Stimulated activated CD4-positive, alpha-beta T cell treated with anti-CD3 and anti-CD28 coated beads, TNF-alpha, amount 100 ng/mL, for 1 hour (primary cell): ENCODE results near the gene NKIRAS2.
A peak's percentile ranks its signal among the peaks of the same experiment; 100 is the strongest.

Experiments
- DNase-seq, 3 donors: peaks; one replicate each; pipeline ENCODE4 v3.0.0-alpha.2; 2020; ENCODE audit warnings: low read depth in 3 of 3, low spot score in 1 of 3

Gene NKIRAS2

DNA sequence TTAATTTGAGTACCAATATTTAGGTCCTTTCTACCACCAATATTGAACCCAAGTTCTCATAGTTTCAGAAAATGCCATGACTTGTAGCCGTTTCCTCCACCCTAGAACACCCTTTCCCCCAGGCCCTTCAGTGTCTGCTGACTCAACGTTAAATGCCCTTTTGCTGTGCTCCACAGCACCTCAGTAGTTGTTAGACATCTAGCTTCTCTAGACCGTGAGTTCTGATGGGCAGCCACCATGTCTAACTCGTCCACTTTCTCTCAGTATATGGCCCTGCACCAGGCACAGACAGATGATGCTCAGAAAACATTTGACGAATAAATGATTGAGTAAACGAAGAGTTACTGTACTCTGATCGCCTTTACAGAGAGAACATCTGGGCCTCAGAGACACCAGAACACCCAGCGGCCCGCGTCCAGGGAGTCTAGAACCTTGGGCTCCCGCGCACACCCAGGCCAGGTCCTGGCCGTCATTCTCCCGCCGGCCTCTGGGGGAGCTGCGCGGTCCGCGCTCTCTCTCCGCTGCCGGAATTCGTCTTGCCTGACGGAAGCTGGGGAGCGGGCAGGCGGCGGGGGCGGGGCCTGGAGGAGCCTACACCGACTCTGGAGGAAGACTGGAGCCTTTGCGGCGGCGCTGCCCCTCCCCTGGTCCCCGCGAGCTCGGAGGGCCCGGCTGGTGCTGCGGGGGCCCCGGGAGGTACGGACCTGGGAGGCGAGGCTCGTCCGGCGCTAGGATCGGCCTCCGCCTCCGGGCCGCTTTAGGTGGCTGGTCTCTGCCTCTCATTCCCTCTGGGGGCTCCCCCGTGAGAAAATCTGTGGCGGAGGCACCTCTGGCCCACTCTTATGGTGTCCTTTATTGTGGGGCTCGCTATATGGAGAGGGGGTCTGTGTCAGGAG, at the start of gene NKIRAS2:
TSS of gene NKIRAS2 (plus strand) at position 582 of the 896 bp plus-strand sequence. CDS start 1,488 bp downstream, outside the sequence.
- peak; percentile 81 to 90 (median 85) for DNase-seq

DNA sequence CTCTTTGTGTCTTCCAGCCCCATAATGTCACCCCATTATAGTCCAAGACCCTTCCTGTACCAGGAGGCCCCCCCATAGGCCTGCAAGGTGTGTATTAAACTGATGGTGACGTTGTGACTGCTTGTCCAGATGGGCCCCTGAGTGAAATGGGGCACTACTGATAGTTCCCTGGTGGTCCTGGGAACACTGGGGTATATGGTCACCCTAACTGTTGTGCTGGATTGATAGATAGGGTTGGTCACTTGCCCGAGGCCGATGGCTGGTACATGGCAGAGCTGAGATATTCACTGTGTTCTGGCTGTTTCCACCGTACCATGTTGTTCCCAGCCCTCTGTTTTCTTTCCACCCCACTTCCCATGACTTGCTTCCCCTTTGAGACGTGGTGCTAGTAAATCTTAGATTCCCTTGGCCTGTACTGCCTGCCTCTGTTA, 49.0 kb upstream of the NKIRAS2 start:
- no peak for DNase-seq

DNA sequence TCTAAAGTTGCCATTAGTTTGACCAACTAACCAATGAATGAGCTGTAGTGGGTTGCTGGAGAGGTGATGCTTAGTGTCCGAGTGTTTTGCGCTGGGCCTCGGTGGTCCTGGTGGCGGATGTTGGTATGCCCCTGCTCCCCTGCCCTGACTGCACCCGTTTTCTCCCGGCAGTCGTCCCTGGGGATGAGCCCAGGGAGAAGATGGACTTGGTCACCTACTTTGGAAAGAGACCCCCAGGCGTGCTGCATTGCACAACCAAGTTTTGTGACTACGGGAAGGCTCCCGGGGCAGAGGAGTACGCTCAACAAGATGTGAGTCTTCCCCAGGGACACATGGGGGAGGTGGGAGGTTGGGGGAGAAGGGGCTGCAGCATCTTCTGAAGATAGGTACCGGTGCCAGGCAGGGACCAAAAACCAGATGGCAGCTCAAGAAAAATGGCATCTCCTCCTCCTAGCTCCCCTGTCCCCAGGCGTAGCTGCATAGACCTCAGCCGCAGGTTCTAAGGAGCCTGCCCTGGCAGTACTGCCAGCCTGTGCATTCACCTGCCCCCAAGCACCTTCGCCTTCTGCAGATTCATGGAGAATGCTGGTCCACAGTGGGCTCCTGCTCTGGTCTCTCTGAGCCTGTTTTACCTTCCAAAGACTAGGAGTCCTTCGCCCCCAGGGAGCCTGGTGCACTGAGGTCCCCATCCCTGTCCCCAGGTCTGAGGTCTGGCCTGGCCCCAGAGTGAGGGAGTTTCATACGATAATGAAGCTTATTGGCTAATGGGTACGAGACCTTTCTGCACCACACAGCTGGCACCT, 48.0 kb upstream of the NKIRAS2 start:
- DNase-seq = no peak

GRCh38 chr17:41972571-41973407, 47.1 kb upstream of the NKIRAS2 start:
- DNase-seq = no peak

- DNase-seq = no peak
Measured at GRCh38 chr17:41973408-41973811, 46.5 kb upstream of the NKIRAS2 start.

GRCh38 chr17:41974031-41974430, 45.9 kb upstream of the NKIRAS2 start:
- DNase-seq = no peak

- DNase-seq = no peak
Measured at GRCh38 chr17:41974658-41975057, 45.2 kb upstream of the NKIRAS2 start.

GRCh38 chr17:41975099-41976083, 44.5 kb upstream of the NKIRAS2 start:
- no peak for DNase-seq

GRCh38 chr17:41976142-41976768, 43.6 kb upstream of the NKIRAS2 start:
- DNase-seq = no peak

DNA sequence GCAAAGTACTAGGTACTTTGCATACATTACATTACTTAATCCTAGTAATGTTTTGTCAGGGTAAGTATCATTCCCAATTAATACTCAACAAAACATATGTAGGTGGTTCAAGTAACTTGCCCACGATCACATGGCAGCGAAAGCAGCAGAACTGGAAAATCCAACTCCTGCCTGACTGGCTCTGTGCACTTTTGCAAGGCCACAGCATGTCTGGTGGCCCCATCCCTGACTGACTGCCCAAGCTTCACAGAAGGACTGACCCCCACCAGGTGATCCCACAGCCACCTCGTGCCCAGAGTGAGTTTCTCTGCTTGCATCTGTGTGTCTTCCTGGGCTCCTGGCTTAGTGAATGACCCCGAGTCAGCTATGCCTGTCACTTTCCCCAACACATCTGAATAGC, 41.9 kb upstream of the NKIRAS2 start:
- no peak for DNase-seq

DNA sequence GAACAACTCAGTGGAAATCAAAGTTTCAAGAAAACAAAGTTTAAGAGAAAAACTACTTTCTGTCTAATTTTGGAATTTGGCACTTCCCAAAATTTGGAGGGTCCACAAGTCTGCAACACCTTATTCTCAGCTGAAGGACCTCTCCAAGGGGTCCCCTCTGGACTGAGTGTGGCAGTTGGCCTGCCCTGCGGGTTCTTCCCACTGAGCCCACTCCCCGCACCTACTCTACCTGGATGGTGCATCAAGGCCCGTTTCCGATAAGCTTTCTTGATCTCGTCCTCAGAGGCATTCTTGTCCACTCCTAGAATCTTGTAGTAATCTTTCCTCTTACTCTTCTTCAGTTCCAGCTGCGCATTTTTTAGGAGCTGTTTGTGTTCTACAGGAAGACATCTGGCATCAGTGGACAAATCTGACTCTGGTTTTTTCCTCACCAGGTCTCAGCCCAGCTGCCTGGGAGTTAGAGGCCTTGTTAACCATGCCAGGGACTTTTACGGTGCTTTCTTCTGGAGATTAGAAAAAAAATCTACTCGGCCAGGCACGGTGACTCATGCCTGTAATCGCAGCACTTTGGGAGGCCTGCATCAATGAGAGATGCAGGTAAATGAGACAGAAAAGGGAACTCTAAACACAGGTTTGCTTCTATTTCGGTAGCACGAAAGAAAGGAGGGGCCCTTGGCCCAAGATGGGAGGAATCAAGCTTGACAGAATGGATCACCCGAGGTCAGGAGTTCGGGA, 37.7 kb upstream of the NKIRAS2 start:
- no peak for DNase-seq

- no peak for DNase-seq
Measured at GRCh38 chr17:41984454-41984853, 35.4 kb upstream of the NKIRAS2 start.

DNA sequence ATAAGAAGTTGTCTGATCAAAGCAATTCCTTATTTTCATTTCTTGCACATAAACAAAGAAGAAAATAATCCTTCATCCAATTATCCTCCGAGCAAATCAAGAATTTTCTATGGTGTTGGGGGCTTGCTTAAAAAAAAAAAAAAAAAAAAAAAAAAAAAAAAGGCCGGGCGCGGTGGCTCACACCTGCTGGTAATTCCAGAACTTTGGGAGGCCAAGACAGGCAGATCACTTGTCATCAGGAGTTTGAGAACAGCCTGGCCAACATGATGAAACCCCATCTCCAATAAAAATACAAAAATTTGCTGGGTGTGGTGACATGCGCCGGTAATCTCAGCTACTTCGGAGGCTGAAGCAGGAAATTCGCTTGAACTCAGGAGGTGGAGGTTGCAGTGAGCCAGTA, 34.0 kb upstream of the NKIRAS2 start:
- DNase-seq = no peak

- no peak for DNase-seq
Measured at GRCh38 chr17:41986634-41987033, 33.3 kb upstream of the NKIRAS2 start.

- no peak for DNase-seq
Measured at GRCh38 chr17:41987642-41988041, 32.2 kb upstream of the NKIRAS2 start.

DNA sequence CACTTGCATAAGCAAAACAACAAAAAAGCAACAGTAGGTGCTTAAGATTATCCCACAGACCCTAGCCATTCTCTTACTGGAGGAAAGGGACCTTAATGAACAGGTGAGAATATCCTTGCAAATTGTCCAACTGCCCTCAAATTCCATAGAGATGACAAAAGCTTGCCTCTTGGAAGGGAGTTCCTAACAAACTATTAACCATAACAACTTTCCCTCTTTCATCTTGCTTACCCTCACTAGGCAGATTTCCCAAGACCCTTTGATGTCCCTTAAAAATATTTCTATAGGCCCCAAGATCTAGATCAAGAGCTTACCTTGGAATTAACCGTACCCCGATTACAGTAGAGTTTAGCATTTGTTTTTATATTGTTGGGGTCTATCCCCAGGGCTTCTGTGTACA, 31.5 kb upstream of the NKIRAS2 start:
- DNase-seq = no peak

- no peak for DNase-seq
Measured at GRCh38 chr17:41989702-41990419, 30.0 kb upstream of the NKIRAS2 start.

- DNase-seq = no peak
Measured at GRCh38 chr17:41992576-41992975, 27.3 kb upstream of the NKIRAS2 start.
